Right lobe of liver (tissue), 6 donors: ENCODE results near the gene LCA5L. TPM values are rescaled to one million over a fixed set of nuclear protein-coding genes. Genes with fewer than 3 reads are reported as not detected.

Source experiments
- ATAC-seq, 4 donors: fragments of 200-7000 bp; cut with Tn5 transposase; one replicate each; pipeline ENCODE4 v1.9.1; 2020; ENCODE audit warnings: mild to moderate bottlenecking in 4 of 4, moderate library complexity in 4 of 4
- DNase-seq, 3 donors: peaks; one replicate each; pipeline ENCODE4 v3.0.0-alpha.2; 2020
- H3K27ac ChIP-seq, 3 donors: fragments of 200-600 bp; one replicate each; pipeline ENCODE4 v1.8.0; 2022
- H3K27me3 ChIP-seq, 2 donors: fragments of 200-600 bp; one replicate each; pipeline ENCODE4 v1.8.0; 2022
- H3K36me3 ChIP-seq, 4 donors: fragments of 200-600 bp; sonication (generic) in 1 of 4; one replicate each; pipeline versions ENCODE4 v1.5.1 to v1.8.0; 2017 to 2022; ENCODE audit warnings: control low read depth in 1 of 4
- H3K4me1 ChIP-seq, 4 donors: fragments of 200-600 bp; sonication (generic) in 1 of 4; one replicate each; pipeline versions ENCODE4 v1.5.1 to v1.8.0; 2017 to 2022; ENCODE audit warnings: control low read depth in 1 of 4
- H3K4me3 ChIP-seq, 3 donors: fragments of 200-600 bp; one replicate each; pipeline ENCODE4 v1.8.0; 2022
- H3K9me3 ChIP-seq, 4 donors: fragments of 200-600 bp; sonication (generic) in 1 of 4; one replicate each; pipeline versions ENCODE4 v1.5.1 to v1.8.0; 2017 to 2022; ENCODE audit warnings: control low read depth in 1 of 4
- CTCF ChIP-seq, 4 donors: fragments of 200-600 bp in 3 of 4; fragments of 450-650 bp in 1 of 4; IDR thresholded peaks; one replicate each; pipeline versions ENCODE4 v1.5.1 to v1.8.0; 2016 to 2022; ENCODE audit warnings: antibody characterized with exemption in 4 of 4, mild to moderate bottlenecking in 2 of 4
- POLR2A ChIP-seq: fragments of 450-650 bp; IDR thresholded peaks from one replicate; pipeline ENCODE4 v1.6.1; 2017; ENCODE audit warnings: antibody characterized with exemption, mild to moderate bottlenecking
- WGBS: methylation state at CpG from one replicate; pipeline ENCODE4 v1.1.6; 2018; ENCODE audit warnings: low coverage, low lambda C conversion rate; ENCODE audit not compliant: insufficient coverage; ENCODE audit errors: missing lambda C conversion rate; 5-methylcytosine and 5-hydroxymethylcytosine counted together
- intact Hi-C, 2 donors: fragments of 100-400 bp; cut with DNase I; formaldehyde crosslinking; loops; one replicate each; pipeline versions ENCODE4 v1.11.2 to v1.14.1; 2022
- total RNA-seq, 6 experiments: library from RNA; depleted of rRNA in 2 of 6; stranded (reverse); fragments of >200 nt in 2 of 6; fragmentation: NEBNext Ultra II Directional in 3 of 6; extraction: Animal tissue kit (Norgen Biotek cat#: 25700) in 3 of 6; gene quantifications; one replicate each; pipeline versions ENCODE4 v1.1.0 to v1.2.4, GENCODE V29; 2016 to 2023
- donor health status: DM: no; HTN: yes; CAD: no.
- donor health status: DM: no; HTN: no; CAD: no.
- donor health status: DM: no; HTN: no; CAD: no.
- donor health status: DM: no; HTN: yes; CAD: no.
- donor health status: DM: no; HTN: yes; CAD: no.

The LCA5L gene
- total RNA-seq, 6 experiments from 2014 or later = 0.54 to 2.8 (median 1.1) TPM

- DNase-seq = no peak
- H3K36me3 ChIP-seq = no peaks in the 10 kb centered on the region
- H3K4me3 ChIP-seq = no peak overlapping the region
- WGBS = 38% methylated on average over 1 of the region's 1 CpG
- H3K27ac ChIP-seq = no peak overlapping the region
- no peaks in the 10 kb centered on the region for H3K27me3 ChIP-seq
- H3K9me3 ChIP-seq = no peaks in the 10 kb centered on the region
- no peaks in the 10 kb centered on the region for H3K4me1 ChIP-seq
- no peak for ATAC-seq
- TF ChIP-seq CTCF (IDR thresholded peaks at IDR 0.05) = no peak
- no peak for TF ChIP-seq POLR2A
- intact Hi-C loops = no loop called here
Measured at GRCh38 chr21:39439232-39439631, 6.3 kb downstream of the LCA5L start.

GRCh38 chr21:39434950-39435349 is 10.6 kb downstream of the LCA5L start:
- no peak overlapping the region for H3K27ac ChIP-seq
- H3K4me1 ChIP-seq = no peaks in the 10 kb centered on the region
- no peak for TF ChIP-seq POLR2A
- TF ChIP-seq CTCF (IDR thresholded peaks at IDR 0.05) = no peak
- intact Hi-C loops = no loop called here
- WGBS = 67% methylated on average over 4 of the region's 4 CpGs
- no peaks in the 10 kb centered on the region for H3K36me3 ChIP-seq
- no peaks in the 10 kb centered on the region for H3K9me3 ChIP-seq
- no peak for DNase-seq
- no peak for ATAC-seq
- no peak overlapping the region for H3K4me3 ChIP-seq
- H3K27me3 ChIP-seq = no peaks in the 10 kb centered on the region

GRCh38 chr21:39430954-39431353 is 14.6 kb downstream of the LCA5L start:
- H3K36me3 ChIP-seq = no peaks in the 10 kb centered on the region
- intact Hi-C loops = no loop called here

GRCh38 chr21:39430457-39430856 is 15.1 kb downstream of the LCA5L start:
- DNase-seq (no peak), ATAC-seq (no peak)
- no peak for TF ChIP-seq POLR2A
- no peak for TF ChIP-seq CTCF (IDR thresholded peaks at IDR 0.05)
- Histone ChIP-seq H3K27ac (no peak overlapping the region), H3K27me3 (no peaks in the 10 kb centered on the region), H3K36me3 (no peaks in the 10 kb centered on the region), H3K9me3 (no peaks in the 10 kb centered on the region), H3K4me3 (no peak overlapping the region), H3K4me1 (no peaks in the 10 kb centered on the region)
- WGBS = 70% methylated on average over 3 of the region's 4 CpGs
- intact Hi-C loops = no loop called here

More at GRCh38 chr21:39430954-39431353, 14.6 kb downstream of the LCA5L start:
- ATAC-seq (no peak), DNase-seq (no peak)
- Histone ChIP-seq H3K4me1 (no peaks in the 10 kb centered on the region), H3K9me3 (no peaks in the 10 kb centered on the region), H3K27me3 (no peaks in the 10 kb centered on the region), H3K4me3 (no peak overlapping the region), H3K27ac (no peak overlapping the region)
- TF ChIP-seq POLR2A (no peak), CTCF (IDR thresholded peaks at IDR 0.05) (no peak)
- 73% methylated on average over 2 of the region's 2 CpGs for WGBS

- no peak for ATAC-seq
- Histone ChIP-seq H3K9me3 (no peaks in the 10 kb centered on the region), H3K4me3 (no peak overlapping the region), H3K27ac (no peak overlapping the region), H3K27me3 (no peaks in the 10 kb centered on the region), H3K36me3 (no peaks in the 10 kb centered on the region), H3K4me1 (no peaks in the 10 kb centered on the region)
- no peak for DNase-seq
- TF ChIP-seq CTCF (IDR thresholded peaks at IDR 0.05) = no peak
- no peak for TF ChIP-seq POLR2A
- intact Hi-C loops = no loop called here
- WGBS = 94% methylated on average over 2 of the region's 3 CpGs
Measured at GRCh38 chr21:39430016-39430415, 15.6 kb downstream of the LCA5L start.
